Mesendoderm (in vitro differentiated cells): Measurements from ENCODE around the gene PGBD2. TPM values are rescaled to one million over a fixed set of nuclear protein-coding genes. Genes with fewer than 3 reads are reported as not detected.
"Not testable (repeated sequence)": the region's sequence is repeated elsewhere in the genome, so short reads cannot be mapped to it uniquely, and the experiment has no call there.

Source experiments
- DNase-seq: peaks from one replicate; pipeline ENCODE4 v3.0.0; 2013
- H2AK5ac ChIP-seq: 2 replicates; pipeline ENCODE4 v1.6.1; 2013; ENCODE audit warnings: low read length, inconsistent platforms
- H2BK120ac ChIP-seq: 2 replicates; pipeline ENCODE4 v1.6.1; 2013; ENCODE audit warnings: low read depth, mild to moderate bottlenecking, low read length, moderate library complexity, mixed read lengths
- H2BK15ac ChIP-seq: replicated peaks from 2 replicates; pipeline ENCODE4 v1.6.1; 2013; ENCODE audit warnings: low read depth, mild to moderate bottlenecking, moderate library complexity
- H2BK5ac ChIP-seq: 2 replicates; pipeline ENCODE4 v1.6.1; 2013; ENCODE audit warnings: low read length, inconsistent platforms
- H3K18ac ChIP-seq: 2 replicates; pipeline ENCODE4 v1.6.1; 2013; ENCODE audit warnings: mild to moderate bottlenecking, low read length, mixed read lengths
- H3K23ac ChIP-seq: one replicate; pipeline ENCODE4 v1.6.1; 2013; ENCODE audit warnings: low read length
- H3K27ac ChIP-seq: 2 replicates; pipeline ENCODE4 v1.5.1; 2013; ENCODE audit warnings: low read depth, mild to moderate bottlenecking, inconsistent platforms, low read length, moderate library complexity
- H3K27me3 ChIP-seq: 2 replicates; pipeline ENCODE4 v1.6.1; 2013; ENCODE audit warnings: low read length, control low read depth, mild to moderate bottlenecking, inconsistent platforms; ENCODE audit not compliant: insufficient read depth, poor library complexity
- H3K36me3 ChIP-seq: 2 replicates; pipeline ENCODE4 v1.6.1; 2013; ENCODE audit warnings: low read length, inconsistent platforms; ENCODE audit not compliant: control insufficient read depth, insufficient read depth
- H3K4ac ChIP-seq: one replicate; pipeline ENCODE4 v1.6.1; 2013; ENCODE audit warnings: low read depth, mild to moderate bottlenecking, low read length, moderate library complexity
- H3K4me1 ChIP-seq: 2 replicates; pipeline ENCODE4 v1.6.1; 2013; ENCODE audit warnings: low read depth, low read length, inconsistent platforms; ENCODE audit not compliant: control insufficient read depth
- H3K4me2 ChIP-seq: 2 replicates; pipeline ENCODE4 v1.6.1; 2013; ENCODE audit warnings: low read length
- H3K4me3 ChIP-seq: 2 replicates; pipeline ENCODE4 v1.5.1; 2013; ENCODE audit warnings: mild to moderate bottlenecking, low read length
- H3K56ac ChIP-seq: one replicate; pipeline ENCODE4 v1.6.1; 2013; ENCODE audit warnings: low read length
- H3K79me1 ChIP-seq: 2 replicates; pipeline ENCODE4 v1.6.1; 2013; ENCODE audit warnings: low read length, inconsistent platforms
- H3K79me2 ChIP-seq: 2 replicates; pipeline ENCODE4 v1.6.1; 2013; ENCODE audit warnings: mild to moderate bottlenecking, low read length; ENCODE audit not compliant: control insufficient read depth, insufficient read depth
- H3K9ac ChIP-seq: 2 replicates; pipeline ENCODE4 v1.6.1; 2013; ENCODE audit warnings: low read length, inconsistent platforms
- H4K5ac ChIP-seq: one replicate; pipeline ENCODE4 v1.6.1; 2013; ENCODE audit warnings: low read length
- H4K8ac ChIP-seq: one replicate; pipeline ENCODE4 v1.6.1; 2013; ENCODE audit warnings: low read depth, mild to moderate bottlenecking, control low read depth, low read length, moderate library complexity
- WGBS: extraction: QIAGEN DNeasy Blood & Tissue Kit; methylation state at CpG from one replicate; pipeline ENCODE4 v1.1.7; 2013; ENCODE audit warnings: low lambda C conversion rate, missing lambda C conversion rate; ENCODE audit not compliant: insufficient coverage; ENCODE audit errors: extremely low coverage; 5-methylcytosine and 5-hydroxymethylcytosine counted together
- small RNA-seq: library from polyadenylated mRNA; stranded (forward); fragments of <200 nt; extraction: miRNeasy Mini kit (QIAGEN cat#:217004); gene quantifications from one replicate; pipeline ENCODE3, GENCODE V24; 2013; ENCODE audit not compliant: insufficient read depth

Gene PGBD2

DNA sequence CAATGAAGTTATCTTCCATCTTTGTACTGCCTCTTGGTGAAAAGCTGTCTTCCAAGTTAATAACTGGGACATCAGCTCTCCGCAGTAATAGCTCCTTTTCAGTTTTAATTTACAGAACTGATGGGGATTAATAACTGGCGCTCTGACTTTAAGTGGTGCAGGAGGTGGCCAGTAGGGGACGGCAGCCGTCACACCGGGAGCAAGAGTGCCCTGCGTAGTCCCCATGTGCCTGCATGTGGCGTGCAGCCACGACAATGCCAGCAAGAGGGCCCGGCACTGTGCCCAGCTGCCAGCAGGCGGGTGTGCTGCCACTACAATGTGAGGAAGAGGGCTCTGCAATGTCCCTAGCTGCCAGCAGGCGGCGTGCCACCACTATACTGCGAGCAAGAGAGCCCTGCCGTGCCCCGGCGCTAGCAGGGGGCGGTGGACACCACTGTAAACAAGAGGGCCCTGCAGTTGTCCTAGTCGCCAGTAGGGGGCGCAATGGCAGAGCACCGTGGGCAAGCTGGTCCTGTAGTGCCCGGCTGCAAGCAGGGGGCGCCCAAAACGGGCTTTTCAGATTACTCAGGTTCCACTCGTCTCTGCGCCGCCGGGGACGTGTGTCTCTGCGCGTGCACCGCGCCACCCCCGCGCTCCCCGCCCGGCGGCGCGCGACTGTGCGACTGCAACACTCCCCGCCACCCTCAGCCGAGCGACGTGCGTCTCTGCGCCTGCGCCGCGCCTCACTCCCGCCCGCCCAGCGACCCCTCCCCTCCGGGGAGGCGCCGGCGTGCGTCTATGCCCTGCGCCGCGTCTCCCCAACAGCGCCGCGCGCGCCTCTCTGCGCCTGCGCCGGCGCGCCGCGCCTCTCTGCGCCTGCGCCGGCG is 38.3 kb downstream of the PGBD2 start:
- no CpG with 5 or more reads among the region's 77 CpGs for WGBS
- H3K4ac ChIP-seq, H3K4me2 ChIP-seq, H3K4me3 ChIP-seq, H4K5ac ChIP-seq, H3K18ac ChIP-seq, H3K56ac ChIP-seq, H3K36me3 ChIP-seq, H2BK120ac ChIP-seq, H2AK5ac ChIP-seq, H2BK15ac ChIP-seq, H3K4me1 ChIP-seq, H3K79me2 ChIP-seq, DNase-seq, H3K79me1 ChIP-seq, H4K8ac ChIP-seq, H3K23ac ChIP-seq, H3K27ac ChIP-seq, H3K9ac ChIP-seq, H2BK5ac ChIP-seq, H3K27me3 ChIP-seq: not testable (repeated sequence)

DNA sequence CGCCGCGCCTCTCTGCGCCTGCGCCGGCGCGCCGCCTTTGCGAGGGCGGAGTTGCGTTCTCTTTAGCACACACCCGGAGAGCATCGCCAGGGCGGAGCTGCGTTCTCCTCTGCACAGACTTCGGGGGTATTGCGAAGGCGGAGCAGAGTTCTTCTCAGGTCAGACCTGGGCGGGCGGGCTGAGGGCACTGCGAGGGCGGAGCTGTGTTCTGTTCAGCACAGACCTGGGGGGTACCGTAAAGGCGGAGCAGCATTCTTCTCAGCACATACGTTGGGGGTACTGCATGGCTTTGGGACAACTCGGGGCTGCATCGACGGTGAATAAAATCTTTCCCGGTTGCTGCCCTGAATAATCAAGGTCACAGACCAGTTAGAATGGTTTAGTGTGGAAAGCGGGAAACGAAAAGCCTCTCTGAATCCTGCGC is 39.0 kb downstream of the PGBD2 start:
- H3K23ac ChIP-seq, H2BK120ac ChIP-seq, H3K4ac ChIP-seq, H3K36me3 ChIP-seq, H3K4me3 ChIP-seq, H3K18ac ChIP-seq, H3K27me3 ChIP-seq, H2BK5ac ChIP-seq, H3K4me2 ChIP-seq, H3K56ac ChIP-seq, H2AK5ac ChIP-seq, DNase-seq, H4K5ac ChIP-seq, H3K79me2 ChIP-seq, H3K4me1 ChIP-seq, H3K79me1 ChIP-seq, H4K8ac ChIP-seq, H3K9ac ChIP-seq, H2BK15ac ChIP-seq, H3K27ac ChIP-seq: not testable (repeated sequence)
- no CpG with 5 or more reads among the region's 33 CpGs for WGBS

DNA sequence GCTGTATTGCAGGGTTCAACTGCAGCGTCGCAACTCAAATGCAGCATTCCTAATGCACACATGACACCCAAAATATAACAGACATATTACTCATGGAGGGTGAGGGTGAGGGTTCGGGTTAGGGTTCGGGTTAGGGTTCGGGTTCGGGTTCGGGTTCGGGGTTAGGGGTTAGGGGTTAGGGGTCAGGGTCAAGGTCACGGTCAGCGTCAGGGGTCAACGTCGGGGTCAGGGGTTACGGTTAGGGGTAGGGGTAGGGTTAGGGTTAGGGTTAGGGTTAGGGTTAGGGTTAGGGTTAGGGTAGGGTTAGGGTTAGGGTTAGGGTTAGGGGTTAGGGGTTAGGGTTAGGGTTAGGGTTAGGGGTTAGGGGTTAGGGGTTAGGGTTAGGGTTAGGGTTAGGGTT is 39.4 kb downstream of the PGBD2 start:
- not testable (repeated sequence) for H2AK5ac ChIP-seq, H3K56ac ChIP-seq, H3K79me1 ChIP-seq, H3K4ac ChIP-seq, H2BK120ac ChIP-seq, H3K4me3 ChIP-seq, H3K18ac ChIP-seq, H4K5ac ChIP-seq, DNase-seq, H3K36me3 ChIP-seq, H4K8ac ChIP-seq, H3K79me2 ChIP-seq, H3K27ac ChIP-seq, H3K23ac ChIP-seq, H3K9ac ChIP-seq, H3K4me2 ChIP-seq, H3K4me1 ChIP-seq, H3K27me3 ChIP-seq, H2BK15ac ChIP-seq, H2BK5ac ChIP-seq
- no CpG with 5 or more reads among the region's 13 CpGs for WGBS

DNA sequence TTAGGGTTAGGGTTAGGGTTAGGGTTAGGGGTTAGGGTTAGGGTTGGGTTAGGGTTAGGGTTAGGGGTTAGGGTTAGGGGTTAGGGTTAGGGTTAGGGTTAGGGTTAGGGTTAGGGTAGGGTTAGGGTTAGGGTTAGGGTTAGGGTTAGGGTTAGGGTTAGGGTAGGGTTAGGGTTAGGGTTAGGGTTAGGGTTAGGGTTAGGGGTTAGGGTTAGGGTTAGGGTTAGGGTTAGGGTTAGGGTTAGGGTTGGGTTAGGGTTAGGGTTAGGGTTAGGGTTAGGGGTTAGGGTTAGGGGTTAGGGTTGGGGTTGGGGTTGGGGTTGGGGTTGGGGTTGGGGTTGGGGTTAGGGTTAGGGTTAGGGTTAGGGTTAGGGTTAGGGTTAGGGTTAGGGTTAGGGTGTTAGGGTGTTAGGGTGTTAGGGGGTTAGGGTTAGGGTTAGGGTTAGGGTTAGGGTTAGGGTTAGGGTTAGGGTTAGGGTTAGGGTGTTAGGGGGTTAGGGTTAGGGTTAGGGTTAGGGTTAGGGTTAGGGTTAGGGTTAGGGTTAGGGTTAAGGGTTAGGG is 39.9 kb downstream of the PGBD2 start:
- not testable (repeated sequence) for H2AK5ac ChIP-seq, H4K5ac ChIP-seq, H3K79me1 ChIP-seq, H3K9ac ChIP-seq, H3K27ac ChIP-seq, H3K27me3 ChIP-seq, H3K79me2 ChIP-seq, H3K4me2 ChIP-seq, H3K36me3 ChIP-seq, H3K4me1 ChIP-seq, H3K4ac ChIP-seq, H2BK15ac ChIP-seq, H2BK120ac ChIP-seq, H3K23ac ChIP-seq, DNase-seq, H3K56ac ChIP-seq, H3K18ac ChIP-seq, H2BK5ac ChIP-seq, H4K8ac ChIP-seq, H3K4me3 ChIP-seq

Small RNAs within 50 kb of the gene (small RNA-seq; reads per million reads assigned to genes)
- not detected for gene RNU6-1205P
